Right lobe of liver (tissue), 6 donors: ENCODE measurements around the gene LTB. TPM values are rescaled to one million over a fixed set of nuclear protein-coding genes. Genes with fewer than 3 reads are reported as not detected.

Source experiments
- ATAC-seq, 4 donors: fragments of 200-7000 bp; cut with Tn5 transposase; one replicate each; pipeline ENCODE4 v1.9.1; 2020; ENCODE audit warnings: mild to moderate bottlenecking in 4 of 4, moderate library complexity in 4 of 4
- DNase-seq, 3 donors: peaks; one replicate each; pipeline ENCODE4 v3.0.0-alpha.2; 2020
- H3K27ac ChIP-seq, 3 donors: fragments of 200-600 bp; one replicate each; pipeline ENCODE4 v1.8.0; 2022
- H3K27me3 ChIP-seq, 2 donors: fragments of 200-600 bp; one replicate each; pipeline ENCODE4 v1.8.0; 2022
- H3K36me3 ChIP-seq, 4 donors: fragments of 200-600 bp; sonication (generic) in 1 of 4; one replicate each; pipeline versions ENCODE4 v1.5.1 to v1.8.0; 2017 to 2022; ENCODE audit warnings: control low read depth in 1 of 4
- H3K4me1 ChIP-seq, 4 donors: fragments of 200-600 bp; sonication (generic) in 1 of 4; one replicate each; pipeline versions ENCODE4 v1.5.1 to v1.8.0; 2017 to 2022; ENCODE audit warnings: control low read depth in 1 of 4
- H3K4me3 ChIP-seq, 3 donors: fragments of 200-600 bp; one replicate each; pipeline ENCODE4 v1.8.0; 2022
- H3K9me3 ChIP-seq, 4 donors: fragments of 200-600 bp; sonication (generic) in 1 of 4; one replicate each; pipeline versions ENCODE4 v1.5.1 to v1.8.0; 2017 to 2022; ENCODE audit warnings: control low read depth in 1 of 4
- CTCF ChIP-seq, 4 donors: fragments of 200-600 bp in 3 of 4; fragments of 450-650 bp in 1 of 4; IDR thresholded peaks; one replicate each; pipeline versions ENCODE4 v1.5.1 to v1.8.0; 2016 to 2022; ENCODE audit warnings: antibody characterized with exemption in 4 of 4, mild to moderate bottlenecking in 2 of 4
- POLR2A ChIP-seq: fragments of 450-650 bp; IDR thresholded peaks from one replicate; pipeline ENCODE4 v1.6.1; 2017; ENCODE audit warnings: antibody characterized with exemption, mild to moderate bottlenecking
- WGBS: methylation state at CpG from one replicate; pipeline ENCODE4 v1.1.6; 2018; ENCODE audit warnings: low coverage, low lambda C conversion rate; ENCODE audit not compliant: insufficient coverage; ENCODE audit errors: missing lambda C conversion rate; 5-methylcytosine and 5-hydroxymethylcytosine counted together
- intact Hi-C, 2 donors: fragments of 100-400 bp; cut with DNase I; formaldehyde crosslinking; loops; one replicate each; pipeline versions ENCODE4 v1.11.2 to v1.14.1; 2022
- total RNA-seq, 6 experiments: library from RNA; depleted of rRNA in 2 of 6; stranded (reverse); fragments of >200 nt in 2 of 6; fragmentation: NEBNext Ultra II Directional in 3 of 6; extraction: Animal tissue kit (Norgen Biotek cat#: 25700) in 3 of 6; gene quantifications; one replicate each; pipeline versions ENCODE4 v1.1.0 to v1.2.4, GENCODE V29; 2016 to 2023
- donor health status: DM: no; HTN: yes; CAD: no.
- donor health status: DM: no; HTN: no; CAD: no.
- donor health status: DM: no; HTN: no; CAD: no.
- donor health status: DM: no; HTN: yes; CAD: no.
- donor health status: DM: no; HTN: yes; CAD: no.

LTB gene
- total RNA-seq, 6 experiments from 2014 or later = 0.28 to 2.2 (median 0.62) TPM

- DNase-seq = peak in 2 of 3 donors; percentile 51 to 62
- Histone ChIP-seq H3K36me3 (no peaks in the 10 kb centered on the region), H3K27ac (peak overlapping the region; percentile 58 to 85 (median 76)), H3K4me1 (no peaks in the 10 kb centered on the region), H3K4me3 (peak overlapping the region; percentile 66 to 76 (median 68)), H3K9me3 (no peaks in the 10 kb centered on the region), H3K27me3 (no peaks in the 10 kb centered on the region)
- WGBS = 28% methylated on average over 5 of the region's 21 CpGs
- no peak for TF ChIP-seq POLR2A
- TF ChIP-seq CTCF (IDR thresholded peaks at IDR 0.05) = no peak
- peak; percentile 33 to 48 (median 45) for ATAC-seq
- intact Hi-C loops = no loop called here
Measured at GRCh38 chr6:31581434-31582229, 592 bp downstream of the LTB start.

GRCh38 chr6:31580807-31581433, 1.3 kb downstream of the LTB start:
- WGBS = 0% methylated on average over 3 of the region's 62 CpGs
- H3K4me1 ChIP-seq = no peaks in the 10 kb centered on the region
- peak overlapping the region; percentile 66 to 76 (median 68) for H3K4me3 ChIP-seq
- H3K36me3 ChIP-seq = no peaks in the 10 kb centered on the region
- intact Hi-C loops = no loop called here
- DNase-seq = peak; percentile 89 to 92 (median 90)
- H3K9me3 ChIP-seq = no peaks in the 10 kb centered on the region
- no peak for TF ChIP-seq POLR2A
- peak; percentile 96 to 100 (median 98) for TF ChIP-seq CTCF (IDR thresholded peaks at IDR 0.05)
- peak overlapping the region; percentile 58 to 85 (median 76) for H3K27ac ChIP-seq
- ATAC-seq = peak; percentile 95 to 96 (median 96)
- H3K27me3 ChIP-seq = no peaks in the 10 kb centered on the region

- Histone ChIP-seq H3K27ac (peak overlapping the region; percentile 58 to 85 (median 76)), H3K4me3 (peak overlapping the region; percentile 66 to 76 (median 68)), H3K9me3 (no peaks in the 10 kb centered on the region), H3K36me3 (no peaks in the 10 kb centered on the region), H3K27me3 (no peaks in the 10 kb centered on the region), H3K4me1 (no peaks in the 10 kb centered on the region)
- ATAC-seq (no peak), DNase-seq (no peak)
- TF ChIP-seq CTCF (IDR thresholded peaks at IDR 0.05) (no peak), POLR2A (no peak)
- intact Hi-C loops = no loop called here
- 38% methylated on average over 11 of the region's 11 CpGs for WGBS
Measured at GRCh38 chr6:31580438-31580740, 1.8 kb downstream of the LTB start.

- H3K4me3 ChIP-seq = no peak overlapping the region
- no peaks in the 10 kb centered on the region for H3K36me3 ChIP-seq
- no peaks in the 10 kb centered on the region for H3K4me1 ChIP-seq
- WGBS = 88% methylated on average over 6 of the region's 8 CpGs
- no peaks in the 10 kb centered on the region for H3K27me3 ChIP-seq
- ATAC-seq = no peak
- TF ChIP-seq POLR2A (no peak), CTCF (IDR thresholded peaks at IDR 0.05) (no peak)
- no peaks in the 10 kb centered on the region for H3K9me3 ChIP-seq
- intact Hi-C loops = no loop called here
- peak in 1 of 3 donors; percentile 11 for DNase-seq
- H3K27ac ChIP-seq = no peak overlapping the region
Measured at GRCh38 chr6:31579546-31580437, 2.4 kb downstream of the LTB start.
